ENCODE results near the gene TXNL1. TPM values are rescaled to one million over a fixed set of nuclear protein-coding genes. Genes with fewer than 3 reads are reported as not detected.
A peak's percentile ranks its signal among the peaks of the same experiment; 100 is the strongest.

Gene TXNL1
- total and polyA plus RNA-seq, 11 donors = 68.0 to 100 (median 77.1) TPM

- H3K36me3 ChIP-seq = no peaks in the 10 kb centered on the region
- intact Hi-C loops (cut with DNase I) = loop anchor here in 1 of 10 donors (10.0 kb wide), 1 partner anchor 918 kb away; no protein-coding TSS in a partner anchor
- DNase-seq (no peak), ATAC-seq (no peak)
- H3K4me3 ChIP-seq = no peak overlapping the region
- no peaks in the 10 kb centered on the region for H3K27me3 ChIP-seq
- peaks cover 0 to 14% (median 5%) of the 10 kb centered on the region in 12 donors for H3K4me1 ChIP-seq
- no peak overlapping the region for H3K27ac ChIP-seq
- TF ChIP-seq CTCF (IDR thresholded peaks at IDR 0.05) (no peak), POLR2A (IDR thresholded peaks at IDR 0.05) (no peak)
- H3K9me3 ChIP-seq = no peaks in the 10 kb centered on the region
These were observed 8.7 kb upstream of the TXNL1 start for GRCh38 chr18:56647071-56647470.

- Histone ChIP-seq H3K27ac (no peak overlapping the region), H3K27me3 (no peaks in the 10 kb centered on the region), H3K36me3 (no peaks in the 10 kb centered on the region), H3K4me3 (no peak overlapping the region), H3K9me3 (no peaks in the 10 kb centered on the region), H3K4me1 (peaks cover 0 to 5% (median 1%) of the 10 kb centered on the region in 12 donors)
- peak in 8 of 12 donors; percentile 23 to 50 (median 40) for TF ChIP-seq CTCF (IDR thresholded peaks at IDR 0.05)
- no peak for TF ChIP-seq POLR2A (IDR thresholded peaks at IDR 0.05)
- DNase-seq = no peak
- no peak for ATAC-seq
- intact Hi-C loops (cut with DNase I) = loop anchor here in 1 of 10 donors (10.0 kb wide), 1 partner anchor 919 kb away; no protein-coding TSS in a partner anchor
- 64 to 72% (median 66%) methylated on average over 5 of the region's 5 CpGs for WGBS, 4 donors
These were observed 7.1 kb upstream of the TXNL1 start for GRCh38 chr18:56645415-56646016.

GRCh38 chr18:56643381-56643780 is 5.0 kb upstream of the TXNL1 start:
- no peaks in the 10 kb centered on the region for H3K27me3 ChIP-seq
- ATAC-seq (no peak), DNase-seq (no peak)
- H3K4me1 ChIP-seq = peaks cover 0 to 7% (median 3%) of the 10 kb centered on the region in 12 donors
- TF ChIP-seq CTCF (IDR thresholded peaks at IDR 0.05) (no peak), POLR2A (IDR thresholded peaks at IDR 0.05) (no peak)
- intact Hi-C loops (cut with DNase I) = loop anchor here in 1 of 10 donors (10.0 kb wide), 1 partner anchor 921 kb away; no protein-coding TSS in a partner anchor
- H3K27ac ChIP-seq = no peak overlapping the region
- H3K36me3 ChIP-seq = no peaks in the 10 kb centered on the region
- H3K9me3 ChIP-seq = no peaks in the 10 kb centered on the region
- WGBS, 4 donors = 85 to 92% (median 86%) methylated on average over 3 of the region's 3 CpGs
- no peak overlapping the region for H3K4me3 ChIP-seq

GRCh38 chr18:56641714-56642337 is 3.4 kb upstream of the TXNL1 start:
- intact Hi-C loops (cut with DNase I) = loop anchor here in 1 of 10 donors (10.0 kb wide), 1 partner anchor 923 kb away; no protein-coding TSS in a partner anchor
- no peak for TF ChIP-seq CTCF (IDR thresholded peaks at IDR 0.05)
- no peak for TF ChIP-seq POLR2A (IDR thresholded peaks at IDR 0.05)
- Histone ChIP-seq H3K4me3 (no peak overlapping the region), H3K27ac (no peak overlapping the region), H3K36me3 (no peaks in the 10 kb centered on the region), H3K9me3 (no peaks in the 10 kb centered on the region), H3K4me1 (peaks cover 0 to 16% (median 6%) of the 10 kb centered on the region in 12 donors), H3K27me3 (no peaks in the 10 kb centered on the region)
- DNase-seq = no peak
- no peak for ATAC-seq
- WGBS, 4 donors = 72 to 75% (median 74%) methylated on average over 8 of the region's 8 CpGs

Measured in heart left ventricle (tissue), 16 donors.